H1 (cell line): ENCODE results near the gene RRAD. TPM values are rescaled to one million over a fixed set of nuclear protein-coding genes. Genes with fewer than 3 reads are reported as not detected.

Experiments used
- polyA plus RNA-seq, 7 experiments: library from polyadenylated mRNA; depleted of rRNA in 3 of 7; stranded (reverse) in 5 of 7; unstranded in 2 of 7; fragments of >200 nt in 5 of 7; fragments of 200-250 nt in 2 of 7; gene quantifications; 1 replicate in 5 of 7; 2 replicates in 1 of 7; 4 replicates in 1 of 7; pipeline versions ENCODE4 v1.2.1 to v1.2.3, GENCODE V29; 2011 to 2013; ENCODE audit warnings: missing spikeins in 2 of 7, mixed read lengths in 2 of 7
- total RNA-seq: library from RNA; stranded (reverse); fragmentation: NEBNext Ultra II Directional; extraction: Animal tissue kit (Norgen Biotek cat#: 25700); gene quantifications from 2 replicates; pipeline ENCODE4 v1.2.1, GENCODE V29; 2021
- TF ChIP-seq, protein P1 (sequence below): fragments of 300-600 bp; sonication (generic); IDR thresholded peaks from 2 replicates; pipeline ENCODE4 v1.7.1; 2012; ENCODE audit warnings: low read length, moderate library complexity, mild to moderate bottlenecking, inconsistent platforms; ENCODE audit not compliant: insufficient replicate concordance

The RRAD gene
- total and polyA plus RNA-seq, 2 of the 8 experiments (the other 6 are each of a cell fraction or from before 2014, with no cell fraction given), result 0.17 TPM; not detected in 1

DNA sequence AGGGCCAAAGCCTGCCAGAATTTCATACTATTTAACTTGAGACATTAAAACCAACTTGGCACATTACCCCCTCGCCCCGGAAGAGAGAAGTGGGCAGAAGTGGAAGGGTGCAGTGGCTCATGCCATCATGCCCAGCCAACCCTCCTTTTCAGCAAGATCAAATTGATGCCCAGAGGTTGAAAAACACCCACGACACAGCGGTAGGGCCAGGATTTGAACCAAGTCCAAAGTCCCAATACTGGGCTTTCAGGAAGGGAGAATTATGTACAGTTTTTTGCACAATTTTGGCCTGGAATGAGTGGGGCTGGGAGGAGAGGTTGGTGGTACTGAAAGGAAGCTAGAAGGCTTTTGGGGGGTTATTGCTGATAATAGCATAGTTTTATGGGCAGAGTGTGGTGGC is 34.0 kb downstream of the RRAD start (continued):
- TF ChIP-seq, protein P1, sequence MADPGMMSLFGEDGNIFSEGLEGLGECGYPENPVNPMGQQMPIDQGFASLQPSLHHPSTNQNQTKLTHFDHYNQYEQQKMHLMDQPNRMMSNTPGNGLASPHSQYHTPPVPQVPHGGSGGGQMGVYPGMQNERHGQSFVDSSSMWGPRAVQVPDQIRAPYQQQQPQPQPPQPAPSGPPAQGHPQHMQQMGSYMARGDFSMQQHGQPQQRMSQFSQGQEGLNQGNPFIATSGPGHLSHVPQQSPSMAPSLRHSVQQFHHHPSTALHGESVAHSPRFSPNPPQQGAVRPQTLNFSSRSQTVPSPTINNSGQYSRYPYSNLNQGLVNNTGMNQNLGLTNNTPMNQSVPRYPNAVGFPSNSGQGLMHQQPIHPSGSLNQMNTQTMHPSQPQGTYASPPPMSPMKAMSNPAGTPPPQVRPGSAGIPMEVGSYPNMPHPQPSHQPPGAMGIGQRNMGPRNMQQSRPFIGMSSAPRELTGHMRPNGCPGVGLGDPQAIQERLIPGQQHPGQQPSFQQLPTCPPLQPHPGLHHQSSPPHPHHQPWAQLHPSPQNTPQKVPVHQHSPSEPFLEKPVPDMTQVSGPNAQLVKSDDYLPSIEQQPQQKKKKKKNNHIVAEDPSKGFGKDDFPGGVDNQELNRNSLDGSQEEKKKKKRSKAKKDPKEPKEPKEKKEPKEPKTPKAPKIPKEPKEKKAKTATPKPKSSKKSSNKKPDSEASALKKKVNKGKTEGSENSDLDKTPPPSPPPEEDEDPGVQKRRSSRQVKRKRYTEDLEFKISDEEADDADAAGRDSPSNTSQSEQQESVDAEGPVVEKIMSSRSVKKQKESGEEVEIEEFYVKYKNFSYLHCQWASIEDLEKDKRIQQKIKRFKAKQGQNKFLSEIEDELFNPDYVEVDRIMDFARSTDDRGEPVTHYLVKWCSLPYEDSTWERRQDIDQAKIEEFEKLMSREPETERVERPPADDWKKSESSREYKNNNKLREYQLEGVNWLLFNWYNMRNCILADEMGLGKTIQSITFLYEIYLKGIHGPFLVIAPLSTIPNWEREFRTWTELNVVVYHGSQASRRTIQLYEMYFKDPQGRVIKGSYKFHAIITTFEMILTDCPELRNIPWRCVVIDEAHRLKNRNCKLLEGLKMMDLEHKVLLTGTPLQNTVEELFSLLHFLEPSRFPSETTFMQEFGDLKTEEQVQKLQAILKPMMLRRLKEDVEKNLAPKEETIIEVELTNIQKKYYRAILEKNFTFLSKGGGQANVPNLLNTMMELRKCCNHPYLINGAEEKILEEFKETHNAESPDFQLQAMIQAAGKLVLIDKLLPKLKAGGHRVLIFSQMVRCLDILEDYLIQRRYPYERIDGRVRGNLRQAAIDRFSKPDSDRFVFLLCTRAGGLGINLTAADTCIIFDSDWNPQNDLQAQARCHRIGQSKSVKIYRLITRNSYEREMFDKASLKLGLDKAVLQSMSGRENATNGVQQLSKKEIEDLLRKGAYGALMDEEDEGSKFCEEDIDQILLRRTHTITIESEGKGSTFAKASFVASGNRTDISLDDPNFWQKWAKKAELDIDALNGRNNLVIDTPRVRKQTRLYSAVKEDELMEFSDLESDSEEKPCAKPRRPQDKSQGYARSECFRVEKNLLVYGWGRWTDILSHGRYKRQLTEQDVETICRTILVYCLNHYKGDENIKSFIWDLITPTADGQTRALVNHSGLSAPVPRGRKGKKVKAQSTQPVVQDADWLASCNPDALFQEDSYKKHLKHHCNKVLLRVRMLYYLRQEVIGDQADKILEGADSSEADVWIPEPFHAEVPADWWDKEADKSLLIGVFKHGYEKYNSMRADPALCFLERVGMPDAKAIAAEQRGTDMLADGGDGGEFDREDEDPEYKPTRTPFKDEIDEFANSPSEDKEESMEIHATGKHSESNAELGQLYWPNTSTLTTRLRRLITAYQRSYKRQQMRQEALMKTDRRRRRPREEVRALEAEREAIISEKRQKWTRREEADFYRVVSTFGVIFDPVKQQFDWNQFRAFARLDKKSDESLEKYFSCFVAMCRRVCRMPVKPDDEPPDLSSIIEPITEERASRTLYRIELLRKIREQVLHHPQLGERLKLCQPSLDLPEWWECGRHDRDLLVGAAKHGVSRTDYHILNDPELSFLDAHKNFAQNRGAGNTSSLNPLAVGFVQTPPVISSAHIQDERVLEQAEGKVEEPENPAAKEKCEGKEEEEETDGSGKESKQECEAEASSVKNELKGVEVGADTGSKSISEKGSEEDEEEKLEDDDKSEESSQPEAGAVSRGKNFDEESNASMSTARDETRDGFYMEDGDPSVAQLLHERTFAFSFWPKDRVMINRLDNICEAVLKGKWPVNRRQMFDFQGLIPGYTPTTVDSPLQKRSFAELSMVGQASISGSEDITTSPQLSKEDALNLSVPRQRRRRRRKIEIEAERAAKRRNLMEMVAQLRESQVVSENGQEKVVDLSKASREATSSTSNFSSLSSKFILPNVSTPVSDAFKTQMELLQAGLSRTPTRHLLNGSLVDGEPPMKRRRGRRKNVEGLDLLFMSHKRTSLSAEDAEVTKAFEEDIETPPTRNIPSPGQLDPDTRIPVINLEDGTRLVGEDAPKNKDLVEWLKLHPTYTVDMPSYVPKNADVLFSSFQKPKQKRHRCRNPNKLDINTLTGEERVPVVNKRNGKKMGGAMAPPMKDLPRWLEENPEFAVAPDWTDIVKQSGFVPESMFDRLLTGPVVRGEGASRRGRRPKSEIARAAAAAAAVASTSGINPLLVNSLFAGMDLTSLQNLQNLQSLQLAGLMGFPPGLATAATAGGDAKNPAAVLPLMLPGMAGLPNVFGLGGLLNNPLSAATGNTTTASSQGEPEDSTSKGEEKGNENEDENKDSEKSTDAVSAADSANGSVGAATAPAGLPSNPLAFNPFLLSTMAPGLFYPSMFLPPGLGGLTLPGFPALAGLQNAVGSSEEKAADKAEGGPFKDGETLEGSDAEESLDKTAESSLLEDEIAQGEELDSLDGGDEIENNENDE, result no peak
